ENCODE results near the gene KIF5C. TPM values are rescaled to one million over a fixed set of nuclear protein-coding genes. Genes with fewer than 3 reads are reported as not detected.

The KIF5C gene
- total RNA-seq, 3 donors from 2014 or later = 2.7 to 13.3 (median 6.2) TPM

GRCh38 chr2:149064856-149065630, 190.0 kb downstream of the KIF5C start:
- Histone ChIP-seq H3K4me3 (no peak overlapping the region), H3K36me3 (no peaks in the 10 kb centered on the region), H3K27me3 (no peaks in the 10 kb centered on the region), H3K27ac (peak overlapping the region; percentile 25 to 38), H3K9me3 (no peaks in the 10 kb centered on the region), H3K4me1 (no peaks in the 10 kb centered on the region)
- no peak for TF ChIP-seq POLR2A (IDR thresholded peaks at IDR 0.05)
- TF ChIP-seq CTCF (IDR thresholded peaks at IDR 0.05) = no peak
- TF ChIP-seq POLR2AphosphoS5 (IDR thresholded peaks at IDR 0.05) = no peak
- no peak for DNase-seq (ENCODE audit: low spot score in 2 of 2)
- intact Hi-C loops (cut with DNase I; ENCODE audit: low total_unique reads) = no loop called here

GRCh38 chr2:149068225-149068995, 193.4 kb downstream of the KIF5C start:
- no peaks in the 10 kb centered on the region for H3K9me3 ChIP-seq
- no peaks in the 10 kb centered on the region for H3K27me3 ChIP-seq
- H3K4me1 ChIP-seq = no peaks in the 10 kb centered on the region
- peak overlapping the region in 1 of 2 donors; percentile 62 for H3K27ac ChIP-seq
- DNase-seq (ENCODE audit: low spot score in 2 of 2) = no peak
- no peak overlapping the region for H3K4me3 ChIP-seq
- intact Hi-C loops (cut with DNase I; ENCODE audit: low total_unique reads) = no loop called here
- H3K36me3 ChIP-seq = no peaks in the 10 kb centered on the region
- TF ChIP-seq POLR2A (IDR thresholded peaks at IDR 0.05) = no peak
- no peak for TF ChIP-seq CTCF (IDR thresholded peaks at IDR 0.05)
- no peak for TF ChIP-seq POLR2AphosphoS5 (IDR thresholded peaks at IDR 0.05)

GRCh38 chr2:149068996-149069888, 194.2 kb downstream of the KIF5C start:
- Histone ChIP-seq H3K36me3 (no peaks in the 10 kb centered on the region), H3K4me3 (no peak overlapping the region), H3K4me1 (no peaks in the 10 kb centered on the region), H3K27ac (peak overlapping the region; percentile 20 to 62), H3K27me3 (no peaks in the 10 kb centered on the region), H3K9me3 (no peaks in the 10 kb centered on the region)
- DNase-seq (ENCODE audit: low spot score in 2 of 2) = no peak
- TF ChIP-seq CTCF (IDR thresholded peaks at IDR 0.05) (no peak), POLR2AphosphoS5 (IDR thresholded peaks at IDR 0.05) (peak in 1 of 3 donors; percentile 32), POLR2A (IDR thresholded peaks at IDR 0.05) (no peak)
- intact Hi-C loops (cut with DNase I; ENCODE audit: low total_unique reads) = no loop called here

- peak overlapping the region; percentile 6 to 62 for H3K27ac ChIP-seq
- H3K4me3 ChIP-seq = no peak overlapping the region
- H3K4me1 ChIP-seq = no peaks in the 10 kb centered on the region
- intact Hi-C loops (cut with DNase I; ENCODE audit: low total_unique reads) = no loop called here
- TF ChIP-seq POLR2A (IDR thresholded peaks at IDR 0.05) (no peak), POLR2AphosphoS5 (IDR thresholded peaks at IDR 0.05) (no peak), CTCF (IDR thresholded peaks at IDR 0.05) (no peak)
- DNase-seq (ENCODE audit: low spot score in 2 of 2) = no peak
- no peaks in the 10 kb centered on the region for H3K36me3 ChIP-seq
- H3K27me3 ChIP-seq = no peaks in the 10 kb centered on the region
- H3K9me3 ChIP-seq = no peaks in the 10 kb centered on the region
These were observed 195.8 kb downstream of the KIF5C start for GRCh38 chr2:149070681-149071320.

Data from breast epithelium (tissue), 4 donors.